Trophoblast cell (in vitro differentiated cells and primary cell): ENCODE measurements around the gene FCER2.
"Not testable (repeated sequence)": the region's sequence is repeated elsewhere in the genome, so short reads cannot be mapped to it uniquely, and the experiment has no call there.

Source experiments
- DNase-seq, 2 donors: peaks; one replicate each; pipeline ENCODE4 v3.0.0-alpha.2; 2016
- H2AFZ ChIP-seq: 2 replicates; pipeline ENCODE4 v1.6.1; 2013; ENCODE audit warnings: low read length, moderate library complexity, mild to moderate bottlenecking; ENCODE audit not compliant: insufficient read depth, poor library complexity
- H2AK5ac ChIP-seq: 2 replicates; pipeline ENCODE4 v1.6.1; 2013; ENCODE audit warnings: mild to moderate bottlenecking, low read length
- H2BK120ac ChIP-seq: 2 replicates; pipeline ENCODE4 v1.6.1; 2013; ENCODE audit warnings: low read length, mild to moderate bottlenecking, moderate library complexity; ENCODE audit not compliant: insufficient read depth, poor library complexity
- H2BK12ac ChIP-seq: 2 replicates; pipeline ENCODE4 v1.6.1; 2013; ENCODE audit warnings: mild to moderate bottlenecking, low read length, moderate library complexity
- H2BK5ac ChIP-seq: 2 replicates; pipeline ENCODE4 v1.6.1; 2013; ENCODE audit warnings: low read length, low read depth, moderate library complexity, mild to moderate bottlenecking; ENCODE audit not compliant: poor library complexity
- H3K14ac ChIP-seq: 2 replicates; pipeline ENCODE4 v1.6.1; 2013; ENCODE audit warnings: mild to moderate bottlenecking, low read length
- H3K18ac ChIP-seq: 2 replicates; pipeline ENCODE4 v1.6.1; 2013; ENCODE audit warnings: mild to moderate bottlenecking, low read length
- H3K23ac ChIP-seq: 2 replicates; pipeline ENCODE4 v1.6.1; 2013; ENCODE audit warnings: low read length
- H3K27ac ChIP-seq: 2 replicates; pipeline ENCODE4 v1.5.1; 2013; ENCODE audit warnings: low read depth, mild to moderate bottlenecking, inconsistent platforms, low read length, moderate library complexity
- H3K27me3 ChIP-seq: 2 replicates; pipeline ENCODE4 v1.6.1; 2013; ENCODE audit warnings: inconsistent platforms, mild to moderate bottlenecking, low read length, moderate library complexity; ENCODE audit not compliant: insufficient read depth
- H3K36me3 ChIP-seq, 2 experiments: 1 replicate in 1 of 2; 2 replicates in 1 of 2; pipeline ENCODE4 v1.6.1; 2013; ENCODE audit warnings: low read length in 2 of 2, mild to moderate bottlenecking in 2 of 2, moderate library complexity in 1 of 2; ENCODE audit not compliant: insufficient read depth in 2 of 2, control insufficient read depth in 1 of 2
- H3K4ac ChIP-seq: 2 replicates; pipeline ENCODE4 v1.6.1; 2013; ENCODE audit warnings: low read depth, mild to moderate bottlenecking, low read length, moderate library complexity
- H3K4me1 ChIP-seq, 2 experiments: 1 replicate in 1 of 2; 2 replicates in 1 of 2; pipeline ENCODE4 v1.6.1; 2013; ENCODE audit warnings: low read length in 2 of 2, mild to moderate bottlenecking in 2 of 2, moderate library complexity in 1 of 2; ENCODE audit not compliant: insufficient read depth in 2 of 2, control insufficient read depth in 1 of 2
- H3K4me2 ChIP-seq: 2 replicates; pipeline ENCODE4 v1.6.1; 2013; ENCODE audit warnings: inconsistent platforms, mild to moderate bottlenecking, low read length, moderate library complexity
- H3K4me3 ChIP-seq: 2 replicates; pipeline ENCODE4 v1.5.1; 2013; ENCODE audit warnings: mild to moderate bottlenecking, low read depth, low read length, inconsistent platforms
- H3K79me1 ChIP-seq: one replicate; pipeline ENCODE4 v1.6.1; 2013; ENCODE audit warnings: low read length
- H3K79me2 ChIP-seq: 2 replicates; pipeline ENCODE4 v1.6.1; 2013; ENCODE audit warnings: low read length, mild to moderate bottlenecking; ENCODE audit not compliant: control insufficient read depth, insufficient read depth, poor library complexity
- H3K9ac ChIP-seq: 2 replicates; pipeline ENCODE4 v1.6.1; 2013; ENCODE audit warnings: mild to moderate bottlenecking, low read length
- H3K9me3 ChIP-seq: 2 replicates; pipeline ENCODE4 v1.6.1; 2013; ENCODE audit warnings: low read depth, mild to moderate bottlenecking, control low read depth, inconsistent platforms, low read length; ENCODE audit not compliant: insufficient read depth
- H4K12ac ChIP-seq: 2 replicates; pipeline ENCODE4 v1.6.1; 2013; ENCODE audit warnings: low read depth, mild to moderate bottlenecking, low read length, moderate library complexity
- H4K8ac ChIP-seq: 2 replicates; pipeline ENCODE4 v1.6.1; 2013; ENCODE audit warnings: low read depth, mild to moderate bottlenecking, low read length, moderate library complexity
- H4K91ac ChIP-seq: one replicate; pipeline ENCODE4 v1.6.1; 2013; ENCODE audit warnings: low read depth, mild to moderate bottlenecking, low read length, moderate library complexity
- WGBS: extraction: QIAGEN DNeasy Blood & Tissue Kit; methylation state at CpG from one replicate; pipeline ENCODE4 v1.1.7; 2013; ENCODE audit warnings: missing lambda C conversion rate; ENCODE audit not compliant: insufficient read length, insufficient coverage; ENCODE audit errors: extremely low coverage; 5-methylcytosine and 5-hydroxymethylcytosine counted together

The FCER2 gene

GRCh38 chr19:7644550-7644877 lies 57.4 kb downstream of the FCER2 start:
- WGBS, result no CpG with 5 or more reads among the region's 20 CpGs
- Histone ChIP-seq H3K79me1 (no peaks in the 10 kb centered on the region), H3K4me1 (no peaks in the 10 kb centered on the region), H2AFZ (no peak overlapping the region), H2AK5ac (no peak overlapping the region), H2BK12ac (no peak overlapping the region), H3K4me2 (no peak overlapping the region), H3K27me3 (no peaks in the 10 kb centered on the region), H3K4ac (no peak overlapping the region), H3K4me3 (no peak overlapping the region), H3K18ac (no peak overlapping the region), H3K14ac (no peak overlapping the region), H3K23ac (no peak overlapping the region), H4K12ac (no peak overlapping the region), H4K8ac (no peak overlapping the region), H2BK120ac (no peak overlapping the region), H3K27ac (no peak overlapping the region), H3K9ac (no peak overlapping the region), H3K36me3 (peaks cover 38 to 41% of the 10 kb centered on the region in 2 experiments), H3K9me3 (peaks cover 6% of the 10 kb centered on the region), H2BK5ac (no peak overlapping the region), H3K79me2 (no peaks in the 10 kb centered on the region), H4K91ac (no peak overlapping the region)
- DNase-seq, result no peak

GRCh38 chr19:7643629-7644549 lies 58.0 kb downstream of the FCER2 start:
- H3K9ac ChIP-seq, H4K8ac ChIP-seq, H3K79me2 ChIP-seq, H3K4me2 ChIP-seq, H3K4ac ChIP-seq, H3K18ac ChIP-seq, H4K91ac ChIP-seq, H3K14ac ChIP-seq, H2BK5ac ChIP-seq, H2AK5ac ChIP-seq, H2BK120ac ChIP-seq, H2BK12ac ChIP-seq, H3K4me3 ChIP-seq, H2AFZ ChIP-seq, H3K4me1 ChIP-seq, H3K27ac ChIP-seq, H3K79me1 ChIP-seq, H3K27me3 ChIP-seq, H3K23ac ChIP-seq, H3K9me3 ChIP-seq, H4K12ac ChIP-seq: not testable (repeated sequence)
- peaks cover 38 to 44% of the 10 kb centered on the region in 2 experiments for H3K36me3 ChIP-seq
- peak; percentile 33 to 45 for DNase-seq
- no CpG with 5 or more reads among the region's 10 CpGs for WGBS

- Histone ChIP-seq H3K9ac (no peak overlapping the region), H3K4me2 (no peak overlapping the region), H3K79me2 (no peaks in the 10 kb centered on the region), H2BK5ac (no peak overlapping the region), H3K4me3 (no peak overlapping the region), H3K4me1 (no peaks in the 10 kb centered on the region), H3K27ac (no peak overlapping the region), H4K8ac (no peak overlapping the region), H3K79me1 (no peaks in the 10 kb centered on the region), H4K12ac (no peak overlapping the region), H3K18ac (no peak overlapping the region), H2BK120ac (no peak overlapping the region), H3K27me3 (no peaks in the 10 kb centered on the region), H2AK5ac (no peak overlapping the region), H3K23ac (no peak overlapping the region), H3K4ac (no peak overlapping the region), H2AFZ (no peak overlapping the region), H3K14ac (no peak overlapping the region), H3K36me3 (peaks cover 38 to 44% of the 10 kb centered on the region in 2 experiments), H3K9me3 (peaks cover 3% of the 10 kb centered on the region), H4K91ac (no peak overlapping the region), H2BK12ac (no peak overlapping the region)
- DNase-seq, result no peak
- no CpG with 5 or more reads among the region's 8 CpGs for WGBS
Measured at GRCh38 chr19:7643031-7643415, 58.9 kb downstream of the FCER2 start.

- Histone ChIP-seq H3K18ac (no peak overlapping the region), H3K14ac (no peak overlapping the region), H4K8ac (no peak overlapping the region), H3K4ac (no peak overlapping the region), H2BK5ac (no peak overlapping the region), H3K27me3 (no peaks in the 10 kb centered on the region), H3K79me2 (peaks cover 2% of the 10 kb centered on the region), H3K36me3 (peaks cover 37 to 44% of the 10 kb centered on the region in 2 experiments), H4K12ac (no peak overlapping the region), H2AFZ (no peak overlapping the region), H2AK5ac (no peak overlapping the region), H3K4me2 (no peak overlapping the region), H3K79me1 (peaks cover 1% of the 10 kb centered on the region), H2BK12ac (no peak overlapping the region), H4K91ac (no peak overlapping the region), H3K27ac (no peak overlapping the region), H2BK120ac (no peak overlapping the region), H3K9me3 (peaks cover 3% of the 10 kb centered on the region), H3K9ac (no peak overlapping the region), H3K4me3 (no peak overlapping the region), H3K4me1 (peaks cover 3 to 4% of the 10 kb centered on the region in 2 experiments), H3K23ac (no peak overlapping the region)
- WGBS, result no CpG with 5 or more reads among the region's 27 CpGs
- DNase-seq, result no peak
Measured at GRCh38 chr19:7642295-7643030, 59.5 kb downstream of the FCER2 start.
